Progenitor cell of endocrine pancreas (in vitro differentiated cells): ENCODE results near the gene AOAH. TPM values are rescaled to one million over a fixed set of nuclear protein-coding genes. Genes with fewer than 3 reads are reported as not detected.

Source experiments
- DNase-seq: peaks from one replicate; pipeline ENCODE4 v3.0.0; 2021; ENCODE audit warnings: low spot score; ENCODE audit not compliant: unreplicated experiment
- H3K27ac Mint-ChIP-seq: 2 replicates; pipeline ENCODE4 v1.8.0; 2021; ENCODE audit warnings: mild to moderate bottlenecking, moderate library complexity, mixed read lengths
- H3K27me3 Mint-ChIP-seq: 2 replicates; pipeline ENCODE4 v1.8.0; 2021; ENCODE audit warnings: mixed read lengths
- H3K36me3 Mint-ChIP-seq: 2 replicates; pipeline ENCODE4 v1.8.0; 2022; ENCODE audit warnings: mixed read lengths; ENCODE audit not compliant: insufficient read depth
- H3K4me1 Mint-ChIP-seq: 2 replicates; pipeline ENCODE4 v1.8.0; 2021; ENCODE audit warnings: low read depth, mixed read lengths
- H3K4me3 Mint-ChIP-seq: 2 replicates; pipeline ENCODE4 v1.8.0; 2021; ENCODE audit warnings: low read depth, mild to moderate bottlenecking, moderate library complexity, mixed read lengths
- H3K9me3 Mint-ChIP-seq: 2 replicates; pipeline ENCODE4 v1.8.0; 2021; ENCODE audit warnings: low read depth, mixed read lengths
- CTCF ChIP-seq: fragments of 200-600 bp; sonication (generic); IDR thresholded peaks from one replicate; pipeline ENCODE4 v1.5.0; 2021; ENCODE audit warnings: antibody characterized with exemption, mild to moderate bottlenecking; ENCODE audit not compliant: unreplicated experiment
- total RNA-seq: library from RNA; stranded (reverse); gene quantifications from 2 replicates; pipeline ENCODE4 v1.2.1, GENCODE V29; 2021

Gene AOAH
- total RNA-seq, 1 donor from 2014 or later = 3.3 TPM

- no peak for TF ChIP-seq CTCF
- Mint-ChIP-seq H3K4me3 (no peak overlapping the region), H3K4me1 (peaks cover 2% of the 10 kb centered on the region), H3K27ac (no peak overlapping the region), H3K36me3 (no peaks in the 10 kb centered on the region), H3K9me3 (no peaks in the 10 kb centered on the region), H3K27me3 (no peaks in the 10 kb centered on the region)
- DNase-seq = no peak
Measured at GRCh38 chr7:36527549-36527913, 196.8 kb downstream of the AOAH start.

- DNase-seq = no peak
- Mint-ChIP-seq H3K4me1 (peaks cover 2% of the 10 kb centered on the region), H3K27me3 (peaks cover 3% of the 10 kb centered on the region), H3K36me3 (no peaks in the 10 kb centered on the region), H3K4me3 (no peak overlapping the region), H3K27ac (no peak overlapping the region), H3K9me3 (no peaks in the 10 kb centered on the region)
- TF ChIP-seq CTCF = no peak
Measured at GRCh38 chr7:36526863-36527548, 197.3 kb downstream of the AOAH start.

DNA sequence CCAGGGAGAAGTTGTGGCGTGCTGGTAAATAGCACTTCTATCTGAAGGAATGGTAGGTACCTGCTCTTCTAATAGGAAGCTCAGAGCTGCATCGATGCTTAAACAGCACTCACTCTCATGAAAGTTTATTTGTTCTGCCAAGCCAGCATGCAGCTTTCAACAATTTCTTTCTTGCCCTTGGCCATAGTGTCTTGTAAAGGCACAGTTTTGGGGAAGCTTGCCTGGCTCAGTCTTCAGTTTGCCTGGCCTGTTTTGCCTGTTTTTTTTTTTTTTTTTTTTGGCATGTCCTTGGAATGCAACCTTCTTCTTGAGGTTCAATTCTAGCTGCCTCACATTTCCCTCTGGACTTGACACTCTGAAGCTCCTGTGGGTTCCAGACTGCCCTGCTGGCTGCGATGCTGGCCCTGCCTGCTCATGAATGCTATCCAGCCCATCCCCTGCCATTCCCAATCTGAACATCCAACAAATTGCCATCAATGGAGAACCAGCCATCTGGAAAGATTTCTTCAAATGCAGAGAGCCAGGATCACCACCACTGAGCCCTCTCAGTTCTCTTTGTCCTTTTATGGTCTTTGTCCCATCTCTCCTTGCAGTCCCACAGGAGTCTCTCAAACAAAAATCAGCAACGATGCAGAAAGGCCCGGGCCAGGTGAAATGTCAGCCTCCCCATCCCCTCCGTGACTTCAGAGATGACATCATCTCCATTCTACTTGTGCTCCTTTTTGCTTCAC lies 200.8 kb downstream of the AOAH start:
- no peak for DNase-seq
- H3K27me3 Mint-ChIP-seq = peaks cover 3% of the 10 kb centered on the region
- H3K27ac Mint-ChIP-seq = no peak overlapping the region
- no peak for TF ChIP-seq CTCF
- H3K9me3 Mint-ChIP-seq = no peaks in the 10 kb centered on the region
- H3K36me3 Mint-ChIP-seq = no peaks in the 10 kb centered on the region
- H3K4me3 Mint-ChIP-seq = no peak overlapping the region
- peaks cover 4% of the 10 kb centered on the region for H3K4me1 Mint-ChIP-seq

DNA sequence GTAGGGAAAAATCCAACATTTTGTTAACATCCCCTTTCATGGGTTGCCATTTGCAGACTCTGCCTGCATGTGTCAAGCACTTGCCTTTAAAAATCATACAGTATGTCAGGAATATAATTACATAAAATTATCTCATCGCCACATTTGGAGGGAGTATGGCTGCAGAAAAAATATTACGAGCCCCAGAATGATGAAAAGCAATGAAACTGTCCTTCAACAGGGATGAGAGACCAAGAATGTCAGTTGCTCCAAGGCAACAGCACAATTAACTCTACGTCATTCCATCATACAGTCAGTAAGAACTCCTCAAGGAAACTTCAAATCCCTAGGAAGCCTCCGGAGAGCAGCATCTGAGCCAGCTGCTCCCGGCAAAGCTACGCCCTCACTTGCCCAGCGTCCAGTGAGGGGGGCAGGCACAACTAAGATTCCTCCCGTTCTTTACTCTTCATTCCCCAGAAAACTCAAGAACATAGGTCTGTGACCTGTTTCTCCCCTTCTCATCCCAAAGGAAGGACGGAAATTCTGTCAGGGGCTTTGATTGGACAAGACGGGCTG lies 201.8 kb downstream of the AOAH start:
- no peak for DNase-seq

More for the DNA sequence above, 201.8 kb downstream of the AOAH start:
- no peak for TF ChIP-seq CTCF
- Mint-ChIP-seq H3K4me1 (peaks cover 4% of the 10 kb centered on the region), H3K27me3 (peaks cover 3% of the 10 kb centered on the region), H3K27ac (no peak overlapping the region), H3K9me3 (no peaks in the 10 kb centered on the region), H3K4me3 (no peak overlapping the region), H3K36me3 (no peaks in the 10 kb centered on the region)
